ENCODE measurements around the gene PDE1C. TPM values are rescaled to one million over a fixed set of nuclear protein-coding genes. Genes with fewer than 3 reads are reported as not detected.

The PDE1C gene
- total RNA-seq, 1 donor from 2014 or later: 9.9 TPM

- peak; percentile 24 for DNase-seq
Measured at GRCh38 chr7:31986878-31987518, 83.2 kb downstream of the PDE1C start.

- no peak for DNase-seq
Measured at GRCh38 chr7:31982962-31983361, 87.2 kb downstream of the PDE1C start.

GRCh38 chr7:31981874-31982390 lies 88.3 kb downstream of the PDE1C start:
- no peak for DNase-seq

- no peak for DNase-seq
Measured at GRCh38 chr7:31979690-31980330, 90.4 kb downstream of the PDE1C start.

- no peak for DNase-seq
Measured at GRCh38 chr7:31975546-31975945, 94.7 kb downstream of the PDE1C start.

GRCh38 chr7:31974351-31974750 lies 95.9 kb downstream of the PDE1C start:
- DNase-seq: no peak

GRCh38 chr7:31971049-31971667 lies 99.0 kb downstream of the PDE1C start:
- DNase-seq: no peak

GRCh38 chr7:31970501-31970900 lies 99.7 kb downstream of the PDE1C start:
- no peak for DNase-seq

- DNase-seq: no peak
Measured at GRCh38 chr7:31963569-31964175, 106.5 kb downstream of the PDE1C start.

GRCh38 chr7:31962246-31962645 lies 108.0 kb downstream of the PDE1C start:
- no peak for DNase-seq

GRCh38 chr7:31958226-31958625 lies 112.0 kb downstream of the PDE1C start:
- no peak for DNase-seq

- DNase-seq: peak; percentile 5
Measured at GRCh38 chr7:31957756-31958155, 112.5 kb downstream of the PDE1C start.

- DNase-seq: no peak
Measured at GRCh38 chr7:31957090-31957720, 113.0 kb downstream of the PDE1C start.

GRCh38 chr7:31955641-31956040 lies 114.6 kb downstream of the PDE1C start:
- DNase-seq: no peak

GRCh38 chr7:31955021-31955420 lies 115.2 kb downstream of the PDE1C start:
- no peak for DNase-seq

GRCh38 chr7:31954500-31954899 lies 115.7 kb downstream of the PDE1C start:
- no peak for DNase-seq

- DNase-seq: no peak
Measured at GRCh38 chr7:31953432-31953831, 116.8 kb downstream of the PDE1C start.

- no peak for DNase-seq
Measured at GRCh38 chr7:31950091-31950755, 120.0 kb downstream of the PDE1C start.

GRCh38 chr7:31948029-31948428 lies 122.2 kb downstream of the PDE1C start:
- no peak for DNase-seq

- no peak for DNase-seq
Measured at GRCh38 chr7:31940167-31940566, 130.0 kb downstream of the PDE1C start.

GRCh38 chr7:31939076-31939475 lies 131.1 kb downstream of the PDE1C start:
- DNase-seq: no peak

- DNase-seq: no peak
Measured at GRCh38 chr7:31938650-31939049, 131.6 kb downstream of the PDE1C start.

Data from tongue (tissue), 2 donors.